ENCODE results near the gene UBE2G1. TPM values are rescaled to one million over a fixed set of nuclear protein-coding genes. Genes with fewer than 3 reads are reported as not detected.

The UBE2G1 gene
- total RNA-seq, 1 experiment from 2014 or later = 80.6 TPM

- Histone ChIP-seq H3K9me3 (ENCODE audit: control insufficient read depth in 1 of 2, insufficient read depth in 1 of 2, low read depth in 1 of 2, low read length in 2 of 2) (no peaks in the 10 kb centered on the region), H3K36me3 (ENCODE audit: control insufficient read depth in 1 of 2, insufficient read depth in 2 of 2, low read length in 2 of 2) (peaks cover 0 to 7% of the 10 kb centered on the region in 2 experiments; a peak in 3 of 4 replicates), H4K20me1 (ENCODE audit: insufficient read depth) (peaks cover 3% of the 10 kb centered on the region; the same call in 1 of the 2 replicates), H3K4me2 (ENCODE audit: low read length) (no peak overlapping the region), H3K4me1 (ENCODE audit: control insufficient read depth in 1 of 2, insufficient read depth in 2 of 2, low read length in 2 of 2) (no peaks in the 10 kb centered on the region), H3K27ac (ENCODE audit: low read depth, low read length) (no peak overlapping the region), H3K79me2 (ENCODE audit: insufficient read depth, low read length) (peaks cover 5% of the 10 kb centered on the region; the same call in 1 of the 2 replicates), H3K4me3 (replicated peaks in 1 of 2; ENCODE audit: low read depth in 1 of 2, low read length in 2 of 2) (no peak overlapping the region), H3K9ac (ENCODE audit: low read length) (no peak overlapping the region), H2AFZ (ENCODE audit: low read depth, low read length, poor library complexity, severe bottlenecking) (no peak overlapping the region), H3K27me3 (ENCODE audit: insufficient read depth, low read length) (no peaks in the 10 kb centered on the region), H3K9me2 (ENCODE audit: insufficient read depth) (no peaks in the 10 kb centered on the region)
- BruUV-seq (replicated peaks) = no TSS peak
- intact Hi-C loops (cut with micrococcal nuclease) = no loop called here
- ATAC-seq = no peak
- RAD21 ChIA-PET (ENCODE audit: low non-redundant PET in 1 of 2, low total read pairs in 2 of 2, uncharacterized antibody in 2 of 2, unreplicated experiment in 2 of 2) = no interaction called here
- no peak for TF ChIP-seq REST (IDR thresholded peaks at IDR 0.05; ENCODE audit: low read depth)
- TF ChIP-seq ELF1 (IDR thresholded peaks at IDR 0.05; ENCODE audit: borderline replicate concordance, low read depth) = no peak
- no peak for TF ChIP-seq ZFX (IDR thresholded peaks at IDR 0.05)
- TF ChIP-seq FOSL1 (IDR thresholded peaks at IDR 0.05; ENCODE audit: low read depth) = no peak
- TF ChIP-seq CTCF (IDR thresholded peaks at IDR 0.05 in 2 of 3, conservative IDR thresholded peaks at IDR 0.05 in 1 of 3; ENCODE audit: borderline replicate concordance in 1 of 3, insufficient read depth in 1 of 3, low read depth in 2 of 3, low read length in 2 of 3) = no peak
- TF ChIP-seq SP1 (IDR thresholded peaks at IDR 0.05; ENCODE audit: low read depth) = no peak
- DNase-seq (ENCODE audit: low read depth, low spot score) = no peak
- POLR2A ChIA-PET = no interaction called here
- CTCF ChIA-PET = interaction anchor here (0.7 kb wide), 1 partner anchor 35 kb away, joined by 4 read pairs; no protein-coding TSS in a partner anchor
These were observed 96.6 kb downstream of the UBE2G1 start for GRCh38 chr17:4269915-4270314.

All from HCT116 (cell line).